Naive B cell (primary cell): ENCODE results near the gene NLRP6. TPM values are rescaled to one million over a fixed set of nuclear protein-coding genes. Genes with fewer than 3 reads are reported as not detected.
"Not testable (repeated sequence)": the region's sequence is repeated elsewhere in the genome, so short reads cannot be mapped to it uniquely, and the experiment has no call there.

Experiments
- ATAC-seq, 2 donors: fragments of 150-1000 bp; cut with Tn5 transposase; 2 replicates each; pipeline ENCODE4 v1.10.0; 2021; ENCODE audit warnings: low read depth in 2 of 2, mild to moderate bottlenecking in 2 of 2, moderate library complexity in 2 of 2
- DNase-seq: peaks from one replicate; pipeline ENCODE4 v3.0.0; 2022
- H3K27ac Mint-ChIP-seq, 6 donors: one replicate each; pipeline ENCODE4 v1.8.0; 2020 to 2022; ENCODE audit warnings: mild to moderate bottlenecking in 6 of 6, mixed read lengths in 6 of 6, moderate library complexity in 5 of 6, inconsistent platforms in 2 of 6
- H3K27me3 Mint-ChIP-seq, 3 donors: one replicate each; pipeline ENCODE4 v1.8.0; 2021 to 2022; ENCODE audit warnings: mixed read lengths in 3 of 3, mild to moderate bottlenecking in 1 of 3
- H3K36me3 Mint-ChIP-seq, 2 donors: one replicate each; pipeline ENCODE4 v1.8.0; 2020 to 2022; ENCODE audit warnings: mixed read lengths in 2 of 2, inconsistent platforms in 1 of 2, mild to moderate bottlenecking in 1 of 2
- H3K4me1 Mint-ChIP-seq, 3 donors: one replicate each; pipeline ENCODE4 v1.8.0; 2020 to 2022; ENCODE audit warnings: mixed read lengths in 3 of 3, inconsistent platforms in 1 of 3, mild to moderate bottlenecking in 1 of 3, moderate library complexity in 1 of 3
- H3K4me3 Mint-ChIP-seq, 8 donors: one replicate each; pipeline ENCODE4 v1.8.0; 2020 to 2022; ENCODE audit warnings: mild to moderate bottlenecking in 8 of 8, mixed read lengths in 8 of 8, moderate library complexity in 8 of 8, inconsistent platforms in 2 of 8
- H3K9me3 Mint-ChIP-seq, 7 donors: one replicate each; pipeline ENCODE4 v1.8.0; 2020 to 2022; ENCODE audit warnings: mixed read lengths in 7 of 7, mild to moderate bottlenecking in 5 of 7, inconsistent platforms in 2 of 7, moderate library complexity in 1 of 7
- polyA plus RNA-seq, 6 donors: library from polyadenylated mRNA; unstranded; fragments of 300-500 nt; fragmentation: Illumina TruSeq; gene quantifications; one replicate each; pipeline ENCODE4 v1.2.3, GENCODE V29; 2021; ENCODE audit warnings: low read depth in 6 of 6

The NLRP6 gene
- polyA plus RNA-seq, 6 donors from 2014 or later = 1.4 to 3.3 (median 2.2) TPM

DNA sequence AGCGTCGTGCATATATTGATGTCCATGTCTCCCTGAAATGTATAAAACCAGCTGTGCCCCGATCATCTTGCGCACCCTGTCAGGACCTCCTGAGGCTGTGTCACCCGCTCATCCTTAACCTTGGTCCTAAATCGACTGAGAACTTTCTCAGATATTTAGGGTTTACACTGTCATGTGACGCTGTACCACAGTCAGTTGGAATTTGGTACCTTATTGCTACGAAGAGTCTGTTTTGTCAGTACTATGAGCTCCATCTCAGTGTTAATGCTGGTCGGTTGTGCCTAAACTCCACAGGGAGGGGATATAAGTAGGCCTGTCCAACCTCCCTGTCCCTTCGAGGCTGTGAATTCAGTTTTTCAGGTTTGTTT lies 27.6 kb downstream of the NLRP6 start:
- Mint-ChIP-seq H3K4me1 (peaks cover 40 to 52% (median 46%) of the 10 kb centered on the region in 3 donors), H3K27me3 (no peaks in the 10 kb centered on the region), H3K4me3 (peak overlapping the region in 4 of 8 donors; percentile 40 to 98 (median 67)), H3K9me3 (no peaks in the 10 kb centered on the region), H3K27ac (peak overlapping the region in 5 of 6 donors; percentile 25 to 75 (median 54)), H3K36me3 (no peaks in the 10 kb centered on the region)
- no peak for DNase-seq
- no peak for ATAC-seq

DNA sequence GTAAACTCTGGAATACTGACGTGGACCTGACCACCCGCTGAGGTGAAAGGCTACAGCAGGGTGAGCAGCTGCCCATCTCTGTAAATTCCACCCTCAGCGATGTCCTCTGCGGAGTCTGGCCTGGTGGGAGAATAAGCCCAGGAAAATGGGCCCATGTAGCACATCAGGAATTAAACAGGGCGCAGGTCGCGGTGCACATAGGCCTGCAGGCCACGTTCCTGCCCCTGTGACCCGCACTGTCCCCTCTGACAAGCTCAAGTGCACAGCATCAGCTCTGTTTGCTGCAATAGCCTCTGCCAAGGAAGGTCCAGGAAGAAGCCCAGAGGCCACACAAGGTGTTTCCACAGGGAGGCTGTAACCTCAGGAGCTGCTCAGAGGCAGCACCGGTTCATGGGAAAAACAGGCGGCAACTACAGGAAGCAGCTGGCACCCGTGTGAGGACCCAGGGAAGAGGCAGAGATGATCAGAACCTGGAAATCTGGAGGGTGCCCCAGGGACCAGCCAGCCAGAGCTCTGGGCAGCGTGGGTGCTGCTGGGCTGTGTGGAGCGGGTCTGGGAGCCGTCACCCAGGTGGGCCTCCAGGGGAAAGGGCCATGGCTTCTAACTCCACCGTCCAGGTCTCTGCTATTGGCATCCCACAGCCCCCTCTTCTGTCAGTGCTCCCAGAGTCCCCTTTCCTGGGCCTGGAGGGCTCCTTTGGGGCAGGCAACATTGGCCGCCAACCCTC lies 28.6 kb downstream of the NLRP6 start:
- Mint-ChIP-seq H3K4me3 (peak overlapping the region; percentile 37 to 98 (median 94)), H3K36me3 (no peaks in the 10 kb centered on the region), H3K27me3 (no peaks in the 10 kb centered on the region), H3K27ac (peak overlapping the region in 3 of 6 donors; percentile 49 to 97 (median 69)), H3K9me3 (no peaks in the 10 kb centered on the region), H3K4me1 (peaks cover 39 to 56% (median 40%) of the 10 kb centered on the region in 3 donors)
- no peak for DNase-seq
- no peak for ATAC-seq

GRCh38 chr11:307766-308708 lies 29.8 kb downstream of the NLRP6 start, which contains the start of gene IFITM2:
Gene IFITM2, plus strand, starts transcription at chr11:307816. Its CDS starts 377 bp downstream, at chr11:308193.
- not testable (repeated sequence) for H3K36me3 Mint-ChIP-seq, H3K9me3 Mint-ChIP-seq, H3K27me3 Mint-ChIP-seq
- Mint-ChIP-seq H3K4me3 (peak within 1 kb of the TSS; percentile 87 to 98 (median 95)), H3K27ac (peak within 1 kb of the TSS; percentile 80 to 97 (median 94)), H3K4me1 (peaks cover 37 to 60% (median 40%) of the 10 kb centered on the region in 3 donors)
- ATAC-seq (peak; percentile 60 to 63), DNase-seq (peak; percentile 61)

DNA sequence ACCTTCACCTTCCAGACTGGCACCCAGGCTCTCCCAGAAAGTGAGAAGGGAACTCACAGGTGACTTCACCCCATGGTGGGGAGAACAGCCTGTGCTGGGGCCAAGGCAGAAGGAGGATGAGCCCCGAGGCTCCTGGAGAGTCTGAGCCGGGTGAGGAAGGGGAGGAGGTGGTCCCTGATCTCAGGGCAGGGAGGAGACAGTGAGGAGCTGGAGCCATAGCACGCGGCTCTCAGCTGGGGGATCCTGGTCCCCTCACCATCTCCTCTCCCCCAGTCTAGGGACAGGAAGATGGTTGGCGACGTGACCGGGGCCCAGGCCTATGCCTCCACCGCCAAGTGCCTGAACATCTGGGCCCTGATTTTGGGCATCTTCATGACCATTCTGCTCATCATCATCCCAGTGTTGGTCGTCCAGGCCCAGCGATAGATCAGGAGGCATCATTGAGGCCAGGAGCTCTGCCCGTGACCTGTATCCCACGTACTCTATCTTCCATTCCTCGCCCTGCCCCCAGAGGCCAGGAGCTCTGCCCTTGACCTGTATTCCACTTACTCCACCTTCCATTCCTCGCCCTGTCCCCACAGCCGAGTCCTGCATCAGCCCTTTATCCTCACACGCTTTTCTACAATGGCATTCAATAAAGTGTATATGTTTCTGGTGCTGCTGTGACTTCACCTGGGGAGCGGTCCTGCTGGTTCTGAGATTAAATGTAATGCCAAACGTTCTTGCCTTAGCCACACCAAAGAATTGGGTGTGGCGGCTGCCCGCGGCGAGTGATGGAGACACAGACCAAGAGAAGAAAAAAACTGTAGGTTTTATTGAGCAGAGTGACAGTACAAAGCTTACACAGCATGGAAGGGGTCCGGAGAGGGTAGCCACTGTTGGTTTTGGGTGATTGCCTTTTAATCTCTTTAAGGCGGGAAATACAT lies 30.8 kb downstream of the NLRP6 start:
- ATAC-seq = peak in 1 of 2 donors; percentile 1
- H3K4me3 Mint-ChIP-seq = peak overlapping the region; percentile 87 to 98 (median 95)
- H3K9me3 Mint-ChIP-seq, DNase-seq, H3K27me3 Mint-ChIP-seq, H3K36me3 Mint-ChIP-seq: not testable (repeated sequence)
- H3K27ac Mint-ChIP-seq = peak overlapping the region; percentile 80 to 97 (median 94)
- H3K4me1 Mint-ChIP-seq = peaks cover 37 to 60% (median 40%) of the 10 kb centered on the region in 3 donors

- not testable (repeated sequence) for H3K9me3 Mint-ChIP-seq, DNase-seq, H3K27me3 Mint-ChIP-seq, H3K36me3 Mint-ChIP-seq, ATAC-seq
- Mint-ChIP-seq H3K4me1 (peaks cover 45 to 63% (median 45%) of the 10 kb centered on the region in 3 donors), H3K4me3 (peak overlapping the region; percentile 87 to 98 (median 95)), H3K27ac (peak overlapping the region in 4 of 6 donors; percentile 78 to 97 (median 95))
Measured at GRCh38 chr11:309979-310572, 31.9 kb downstream of the NLRP6 start.

GRCh38 chr11:311013-311748 lies 33.0 kb downstream of the NLRP6 start:
- H3K27me3 Mint-ChIP-seq, DNase-seq: not testable (repeated sequence)

GRCh38 chr11:312092-312816 lies 34.0 kb downstream of the NLRP6 start:
- Mint-ChIP-seq H3K9me3 (no peaks in the 10 kb centered on the region), H3K27me3 (no peaks in the 10 kb centered on the region), H3K4me3 (peak overlapping the region; percentile 63 to 96 (median 92)), H3K36me3 (no peaks in the 10 kb centered on the region), H3K4me1 (peaks cover 39 to 71% (median 54%) of the 10 kb centered on the region in 3 donors), H3K27ac (peak overlapping the region in 4 of 6 donors; percentile 72 to 94 (median 84))
- ATAC-seq (no peak), DNase-seq (no peak)

More at GRCh38 chr11:311013-311748, 33.0 kb downstream of the NLRP6 start:
- Mint-ChIP-seq H3K27ac (peak overlapping the region in 1 of 6 donors; percentile 72), H3K4me3 (peak overlapping the region in 7 of 8 donors; percentile 81 to 94 (median 90)), H3K4me1 (peaks cover 39 to 63% (median 48%) of the 10 kb centered on the region in 3 donors)
- ATAC-seq = peak; percentile 43 to 56
- H3K36me3 Mint-ChIP-seq, H3K9me3 Mint-ChIP-seq: not testable (repeated sequence)

DNA sequence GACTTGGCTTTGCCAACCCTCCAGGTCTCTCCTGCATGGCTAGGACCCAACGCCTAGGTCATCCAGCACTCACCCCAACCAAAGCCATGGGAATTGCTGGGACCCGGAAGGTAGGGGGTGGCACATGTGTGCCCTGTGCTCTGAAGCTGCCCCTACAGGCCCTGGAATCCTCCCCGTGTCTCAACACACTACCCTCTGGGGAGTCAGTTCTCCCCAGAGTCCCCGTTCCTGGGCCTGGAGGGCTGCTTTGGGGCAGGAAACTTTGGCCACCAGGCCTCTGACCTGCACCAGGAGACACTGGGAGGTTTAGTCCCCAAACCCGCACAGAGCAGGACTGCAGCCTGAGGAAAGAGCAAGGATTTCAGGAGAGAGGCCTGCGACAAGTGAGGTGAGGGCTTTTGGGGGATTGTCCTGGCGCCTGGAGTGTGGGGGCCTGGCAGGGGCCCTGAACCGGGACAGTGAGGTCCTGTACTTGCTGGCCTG lies 35.1 kb downstream of the NLRP6 start:
- peaks cover 36 to 71% (median 47%) of the 10 kb centered on the region in 3 donors for H3K4me1 Mint-ChIP-seq
- no peak for ATAC-seq

DNA sequence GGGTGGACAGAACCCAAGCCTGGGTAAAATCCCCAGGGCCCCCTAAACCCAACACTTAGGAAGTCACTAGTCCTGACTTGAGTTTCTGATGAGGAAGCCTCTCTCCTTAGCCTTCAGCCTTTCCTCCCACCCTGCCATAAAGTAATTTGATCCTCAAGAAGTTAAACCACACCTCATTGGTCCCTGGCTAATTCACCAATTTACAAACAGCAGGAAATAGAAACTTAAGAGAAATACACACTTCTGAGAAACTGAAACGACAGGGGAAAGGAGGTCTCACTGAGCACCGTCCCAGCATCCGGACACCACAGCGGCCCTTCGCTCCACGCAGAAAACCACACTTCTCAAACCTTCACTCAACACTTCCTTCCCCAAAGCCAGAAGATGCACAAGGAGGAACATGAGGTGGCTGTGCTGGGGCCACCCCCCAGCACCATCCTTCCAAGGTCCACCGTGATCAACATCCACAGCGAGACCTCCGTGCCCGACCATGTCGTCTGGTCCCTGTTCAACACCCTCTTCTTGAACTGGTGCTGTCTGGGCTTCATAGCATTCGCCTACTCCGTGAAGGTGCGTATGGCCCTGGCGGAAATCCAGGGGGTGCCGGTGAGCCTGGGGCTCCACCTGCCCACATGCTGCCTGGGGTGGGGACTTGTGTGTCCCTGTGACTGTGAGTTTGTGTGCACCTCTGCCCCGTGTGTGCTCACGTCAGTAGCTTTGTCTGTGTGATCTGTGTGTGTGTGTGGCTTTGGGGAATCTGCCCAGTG lies 35.8 kb downstream of the NLRP6 start, which contains the start of gene IFITM1:
TSS of gene IFITM1 (plus strand) at position 254 of the 767 bp plus-strand sequence. CDS start at position 385, 131 bp downstream.
- Mint-ChIP-seq H3K27me3 (no peaks in the 10 kb centered on the region), H3K4me1 (peaks cover 30 to 65% (median 41%) of the 10 kb centered on the region in 3 donors), H3K27ac (peak within 1 kb of the TSS; percentile 86 to 98 (median 96)), H3K9me3 (no peaks in the 10 kb centered on the region), H3K4me3 (peak within 1 kb of the TSS; percentile 88 to 96 (median 93)), H3K36me3 (no peaks in the 10 kb centered on the region)
- ATAC-seq (peak; percentile 59 to 63), DNase-seq (peak; percentile 67)

More for the DNA sequence above, 35.1 kb downstream of the NLRP6 start:
- Mint-ChIP-seq H3K27me3 (no peaks in the 10 kb centered on the region), H3K9me3 (no peaks in the 10 kb centered on the region), H3K4me3 (peak overlapping the region; percentile 88 to 96 (median 93)), H3K36me3 (no peaks in the 10 kb centered on the region), H3K27ac (peak overlapping the region; percentile 86 to 98 (median 96))
- no peak for DNase-seq

GRCh38 chr11:314554-314875 lies 36.3 kb downstream of the NLRP6 start:
- Mint-ChIP-seq H3K4me1 (peaks cover 26 to 61% (median 38%) of the 10 kb centered on the region in 3 donors), H3K4me3 (peak overlapping the region; percentile 88 to 96 (median 93)), H3K27ac (peak overlapping the region; percentile 86 to 98 (median 96))
- not testable (repeated sequence) for DNase-seq, ATAC-seq, H3K36me3 Mint-ChIP-seq, H3K27me3 Mint-ChIP-seq, H3K9me3 Mint-ChIP-seq
